CD4-positive, CD25-positive, alpha-beta regulatory T cell (primary cell): ENCODE measurements around the gene CDK18. TPM values are rescaled to one million over a fixed set of nuclear protein-coding genes. Genes with fewer than 3 reads are reported as not detected.

Source experiments
- ATAC-seq, 2 donors: fragments of 150-1000 bp; cut with Tn5 transposase; one replicate each; pipeline ENCODE4 v1.10.0; 2021; ENCODE audit warnings: low read depth in 2 of 2, moderate number of reproducible peaks in 2 of 2, moderate library complexity in 1 of 2
- DNase-seq, 3 donors: peaks; one replicate each; pipeline versions ENCODE4 v3.0.0 to v3.0.0-alpha.2; 2012 to 2022; ENCODE audit warnings: mixed read lengths in 1 of 3
- H3K27ac ChIP-seq: one replicate; pipeline ENCODE4 v1.7.0; 2013; ENCODE audit warnings: mild to moderate bottlenecking, low read length; ENCODE audit not compliant: insufficient read depth, poor library complexity, severe bottlenecking
- H3K27me3 ChIP-seq: one replicate; pipeline ENCODE4 v1.7.0; 2013; ENCODE audit warnings: low read length; ENCODE audit not compliant: control insufficient read depth, insufficient read depth
- H3K36me3 ChIP-seq: one replicate; pipeline ENCODE4 v1.7.0; 2013; ENCODE audit warnings: mild to moderate bottlenecking, low read length, moderate library complexity; ENCODE audit not compliant: control insufficient read depth, insufficient read depth
- H3K4me1 ChIP-seq: 2 replicates; pipeline ENCODE4 v1.7.0; 2013; ENCODE audit warnings: mild to moderate bottlenecking, low read length; ENCODE audit not compliant: insufficient read depth, control insufficient read depth, poor library complexity, severe bottlenecking
- H3K4me3 ChIP-seq: one replicate; pipeline ENCODE4 v1.7.0; 2013; ENCODE audit warnings: low read depth, mild to moderate bottlenecking, low read length, moderate library complexity
- H3K9me3 ChIP-seq, 2 experiments: 1 replicate in 1 of 2; 2 replicates in 1 of 2; pipeline ENCODE4 v1.7.0; 2013; ENCODE audit warnings: low read length in 2 of 2, mild to moderate bottlenecking in 1 of 2, moderate library complexity in 1 of 2; ENCODE audit not compliant: control insufficient read depth in 2 of 2
- H3K27ac Mint-ChIP-seq, 3 donors: one replicate each; pipeline ENCODE4 v1.8.0; 2020 to 2022; ENCODE audit warnings: mild to moderate bottlenecking in 3 of 3, mixed read lengths in 3 of 3, moderate library complexity in 2 of 3
- H3K27me3 Mint-ChIP-seq: one replicate; pipeline ENCODE4 v1.8.0; 2022; ENCODE audit warnings: mild to moderate bottlenecking, mixed read lengths
- H3K36me3 Mint-ChIP-seq: one replicate; pipeline ENCODE4 v1.8.0; 2020; ENCODE audit warnings: mixed read lengths
- H3K4me1 Mint-ChIP-seq, 4 donors: one replicate each; pipeline ENCODE4 v1.8.0; 2020 to 2022; ENCODE audit warnings: mixed read lengths in 4 of 4, mild to moderate bottlenecking in 1 of 4
- H3K4me3 Mint-ChIP-seq, 4 donors: one replicate each; pipeline ENCODE4 v1.8.0; 2020 to 2022; ENCODE audit warnings: mild to moderate bottlenecking in 4 of 4, mixed read lengths in 4 of 4, moderate library complexity in 3 of 4
- H3K9me3 Mint-ChIP-seq, 7 donors: one replicate each; pipeline ENCODE4 v1.8.0; 2020 to 2022; ENCODE audit warnings: mixed read lengths in 7 of 7, mild to moderate bottlenecking in 3 of 7, moderate library complexity in 2 of 7
- polyA plus RNA-seq, 4 donors: library from polyadenylated mRNA; unstranded; fragments of 300-500 nt; fragmentation: Illumina TruSeq; gene quantifications; one replicate each; pipeline ENCODE4 v1.2.3, GENCODE V29; 2021
- total RNA-seq: library from RNA; stranded (reverse); gene quantifications from one replicate; pipeline ENCODE4 v1.2.3, GENCODE V29; 2022

Gene CDK18
- total and polyA plus RNA-seq, 5 donors from 2014 or later = 0.49 TPM; not detected in 4

DNA sequence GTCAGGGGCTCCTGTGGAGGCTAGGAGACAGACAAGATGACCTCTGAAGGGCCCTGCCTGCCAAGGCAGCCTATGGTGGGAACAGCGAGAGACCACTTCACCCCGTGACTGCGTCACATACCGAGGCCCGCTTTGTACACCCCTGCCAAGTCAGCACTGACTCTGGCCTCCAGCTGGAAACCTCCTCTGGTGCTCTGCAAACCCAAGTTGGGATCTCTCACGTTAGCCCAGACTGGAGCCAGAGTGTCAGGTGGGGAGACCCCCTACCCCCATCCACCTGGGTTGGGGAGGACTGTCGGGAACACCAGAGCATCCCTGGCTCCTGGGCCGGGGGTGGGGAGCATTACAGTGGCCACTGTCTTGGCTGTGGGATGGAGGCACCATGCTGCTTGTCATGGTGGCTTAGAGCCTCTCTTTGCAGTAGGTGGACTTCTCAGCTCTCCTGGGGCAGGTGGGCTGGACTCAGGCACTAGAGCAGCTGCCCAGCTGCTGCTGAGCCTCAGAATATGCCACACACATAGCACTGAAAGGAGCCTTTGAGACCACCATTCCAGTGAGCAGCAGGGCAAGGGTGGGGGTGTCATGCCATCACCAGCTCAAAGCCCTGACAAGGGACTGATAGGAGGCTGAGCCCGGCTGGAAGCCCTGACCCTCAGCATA lies 77.0 kb downstream of the CDK18 start:
- H3K4me1 Mint-ChIP-seq = peaks cover 0 to 3% (median 2%) of the 10 kb centered on the region in 4 donors
- H3K27ac ChIP-seq = no peak overlapping the region
- DNase-seq = no peak
- H3K36me3 ChIP-seq = no peaks in the 10 kb centered on the region
- H3K9me3 Mint-ChIP-seq = peaks cover 0 to 2% (median 0%) of the 10 kb centered on the region in 7 donors
- no peaks in the 10 kb centered on the region for H3K27me3 ChIP-seq
- no peak for ATAC-seq
- no peaks in the 10 kb centered on the region for H3K36me3 Mint-ChIP-seq
- no peak overlapping the region for H3K4me3 Mint-ChIP-seq
- H3K9me3 ChIP-seq = no peaks in the 10 kb centered on the region
- no peaks in the 10 kb centered on the region for H3K4me1 ChIP-seq
- H3K27ac Mint-ChIP-seq = no peak overlapping the region
- no peak overlapping the region for H3K4me3 ChIP-seq
- peaks cover 27% of the 10 kb centered on the region for H3K27me3 Mint-ChIP-seq

DNA sequence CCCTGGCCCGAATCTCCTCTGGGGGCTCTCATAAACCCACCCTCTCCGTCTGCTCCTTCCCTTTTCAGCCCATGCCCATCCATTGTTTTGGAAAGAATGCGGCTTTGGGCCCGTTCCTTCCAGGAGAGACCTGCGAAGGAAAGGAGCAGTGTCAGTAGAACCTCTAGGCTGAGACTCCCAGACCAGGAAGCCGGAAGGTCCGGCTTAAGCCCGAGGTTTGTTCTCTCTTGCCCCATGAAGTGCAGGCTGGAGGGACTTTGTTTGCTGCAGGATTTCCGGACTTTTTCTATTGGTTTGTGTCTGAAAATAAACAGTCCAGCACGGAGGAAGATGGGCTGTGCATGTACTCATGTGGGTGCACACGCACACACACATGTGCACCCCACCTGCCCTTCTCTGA lies 77.6 kb downstream of the CDK18 start:
- H3K9me3 ChIP-seq = no peaks in the 10 kb centered on the region
- H3K4me1 ChIP-seq = no peaks in the 10 kb centered on the region
- no peaks in the 10 kb centered on the region for H3K36me3 ChIP-seq
- ATAC-seq (no peak), DNase-seq (no peak)
- H3K27me3 ChIP-seq = no peaks in the 10 kb centered on the region
- H3K4me3 ChIP-seq = no peak overlapping the region
- Mint-ChIP-seq H3K4me1 (peaks cover 0 to 3% (median 2%) of the 10 kb centered on the region in 4 donors), H3K27me3 (peaks cover 27% of the 10 kb centered on the region), H3K9me3 (peaks cover 0 to 2% (median 0%) of the 10 kb centered on the region in 7 donors), H3K4me3 (no peak overlapping the region), H3K27ac (no peak overlapping the region), H3K36me3 (no peaks in the 10 kb centered on the region)
- H3K27ac ChIP-seq = no peak overlapping the region

Other genes starting within 250 kb of the CDK18 start
- gene NUAK2, start 182.9 kb upstream of the CDK18 start, total RNA-seq = 9.9 TPM
- gene NUAK2, start 182.9 kb upstream of the CDK18 start, polyA plus RNA-seq = 10 to 100 TPM; 13.2 to 41.3 (median 25.4) TPM
- gene KLHDC8A, start 147.7 kb upstream of the CDK18 start, total RNA-seq = not detected
- gene KLHDC8A, start 147.7 kb upstream of the CDK18 start, polyA plus RNA-seq = under 1 TPM in 1 of 4 donors, not detected in 3; 0.06 TPM
- not detected for gene LEMD1, start 82.6 kb upstream of the CDK18 start, total RNA-seq
- gene LEMD1, start 82.6 kb upstream of the CDK18 start, polyA plus RNA-seq = not detected
- 0.15 TPM for gene BLACAT1, start 48.6 kb upstream of the CDK18 start, total RNA-seq
- not detected for gene BLACAT1, start 48.6 kb upstream of the CDK18 start, polyA plus RNA-seq
- 106 TPM for gene ELK4, start 127.3 kb downstream of the CDK18 start, total RNA-seq
- 1 to 10 TPM; 3.5 to 4.7 (median 4.6) TPM for gene ELK4, start 127.3 kb downstream of the CDK18 start, polyA plus RNA-seq
- 0.74 TPM for gene SLC45A3, start 175.8 kb downstream of the CDK18 start, total RNA-seq
- gene SLC45A3, start 175.8 kb downstream of the CDK18 start, polyA plus RNA-seq = not detected
- 72.0 TPM for gene NUCKS1, start 245.5 kb downstream of the CDK18 start, total RNA-seq
- 10 to 100 TPM; 12.9 to 15.8 (median 13.3) TPM for gene NUCKS1, start 245.5 kb downstream of the CDK18 start, polyA plus RNA-seq